Measurements from ENCODE around the gene RUSC1.

The RUSC1 gene

GRCh38 chr1:155324037-155324716 is 3.5 kb downstream of the RUSC1 start:
- Histone ChIP-seq H3K79me2 (ENCODE audit: insufficient read depth, low read length) (peaks cover 16% of the 10 kb centered on the region), H2AFZ (ENCODE audit: low read depth, low read length) (peak overlapping the region; percentile 96), H3K27me3 (ENCODE audit: insufficient read depth, low read length, poor library complexity) (no peaks in the 10 kb centered on the region), H3K9ac (ENCODE audit: low read depth, low read length) (peak overlapping the region; percentile 79), H3K27ac (ENCODE audit: low read length) (peak overlapping the region; percentile 80), H3K36me3 (ENCODE audit: insufficient read depth, low read length) (peaks cover 16% of the 10 kb centered on the region), H4K20me1 (ENCODE audit: insufficient read depth, low read length) (peaks cover 8% of the 10 kb centered on the region; the same call in 1 of the 2 replicates), H3K4me2 (ENCODE audit: insufficient read depth, low read length) (peak overlapping the region; percentile 86), H3K4me1 (ENCODE audit: insufficient read depth, low read length) (peaks cover 34% of the 10 kb centered on the region), H3K9me3 (ENCODE audit: insufficient read depth, low read length, severe bottlenecking) (no peaks in the 10 kb centered on the region), H3K4me3 (ENCODE audit: low read depth in 1 of 2, low read length in 2 of 2) (peak overlapping the region; percentile 61 to 79)
- TF ChIP-seq CTCF (IDR thresholded peaks at IDR 0.05; ENCODE audit: borderline replicate concordance, extremely low read depth, low read length, poor library complexity, severe bottlenecking) (no peak), EZH2 (IDR thresholded peaks at IDR 0.05; ENCODE audit: borderline replicate concordance, low read depth, low read length, severe bottlenecking) (no peak)
- DNase-seq (peak; percentile 96), ATAC-seq (ENCODE audit: insufficient read depth, low read depth) (peak; percentile 86)

- DNase-seq: no peak
- Histone ChIP-seq H3K36me3 (ENCODE audit: insufficient read depth, low read length) (peaks cover 11% of the 10 kb centered on the region), H3K4me2 (ENCODE audit: insufficient read depth, low read length) (peak overlapping the region; percentile 86), H3K79me2 (ENCODE audit: insufficient read depth, low read length) (peaks cover 16% of the 10 kb centered on the region), H3K27ac (ENCODE audit: low read length) (peak overlapping the region; percentile 74), H3K27me3 (ENCODE audit: insufficient read depth, low read length, poor library complexity) (no peaks in the 10 kb centered on the region), H3K9me3 (ENCODE audit: insufficient read depth, low read length, severe bottlenecking) (no peaks in the 10 kb centered on the region), H3K4me3 (ENCODE audit: low read depth in 1 of 2, low read length in 2 of 2) (peak overlapping the region; percentile 61 to 79; a peak in 3 of 4 replicates), H3K4me1 (ENCODE audit: insufficient read depth, low read length) (peaks cover 34% of the 10 kb centered on the region), H2AFZ (ENCODE audit: low read depth, low read length) (peak overlapping the region; percentile 96), H4K20me1 (ENCODE audit: insufficient read depth, low read length) (peaks cover 8% of the 10 kb centered on the region; the same call in 1 of the 2 replicates), H3K9ac (ENCODE audit: low read depth, low read length) (peak overlapping the region; percentile 79)
- ATAC-seq (ENCODE audit: insufficient read depth, low read depth): no peak
- TF ChIP-seq CTCF (IDR thresholded peaks at IDR 0.05; ENCODE audit: borderline replicate concordance, extremely low read depth, low read length, poor library complexity, severe bottlenecking): no peak
- no peak for TF ChIP-seq EZH2 (IDR thresholded peaks at IDR 0.05; ENCODE audit: borderline replicate concordance, low read depth, low read length, severe bottlenecking)
These were observed 4.3 kb downstream of the RUSC1 start for GRCh38 chr1:155324717-155325602.

GRCh38 chr1:155325603-155325893 is 4.9 kb downstream of the RUSC1 start:
- Histone ChIP-seq H3K4me2 (ENCODE audit: insufficient read depth, low read length) (peak overlapping the region; percentile 86), H3K4me1 (ENCODE audit: insufficient read depth, low read length) (peaks cover 34% of the 10 kb centered on the region), H3K27me3 (ENCODE audit: insufficient read depth, low read length, poor library complexity) (no peaks in the 10 kb centered on the region), H3K27ac (ENCODE audit: low read length) (0 out of 2 replicates have a peak overlapping the region, but pooled peaks have one; percentile 26), H2AFZ (ENCODE audit: low read depth, low read length) (no peak overlapping the region), H3K4me3 (ENCODE audit: low read depth in 1 of 2, low read length in 2 of 2) (peak overlapping the region in 1 of 2 experiments; percentile 79; a peak in 1 of 4 replicates), H3K79me2 (ENCODE audit: insufficient read depth, low read length) (peaks cover 16% of the 10 kb centered on the region), H3K9me3 (ENCODE audit: insufficient read depth, low read length, severe bottlenecking) (no peaks in the 10 kb centered on the region), H4K20me1 (ENCODE audit: insufficient read depth, low read length) (peaks cover 8% of the 10 kb centered on the region; the same call in 1 of the 2 replicates), H3K36me3 (ENCODE audit: insufficient read depth, low read length) (peaks cover 13% of the 10 kb centered on the region), H3K9ac (ENCODE audit: low read depth, low read length) (peak overlapping the region; percentile 79)
- DNase-seq (no peak), ATAC-seq (ENCODE audit: insufficient read depth, low read depth) (no peak)
- TF ChIP-seq CTCF (IDR thresholded peaks at IDR 0.05; ENCODE audit: borderline replicate concordance, extremely low read depth, low read length, poor library complexity, severe bottlenecking): no peak
- no peak for TF ChIP-seq EZH2 (IDR thresholded peaks at IDR 0.05; ENCODE audit: borderline replicate concordance, low read depth, low read length, severe bottlenecking)

Measured in DND-41 (cell line).